K562 (cell line): ENCODE measurements around the gene LTBP1. TPM values are rescaled to one million over a fixed set of nuclear protein-coding genes. Genes with fewer than 3 reads are reported as not detected.

Experiments used
- ATAC-seq: fragments of 200-7000 bp; cut with Tn5 transposase; 3 replicates; pipeline ENCODE4 v1.9.1; 2020; ENCODE audit warnings: moderate library complexity
- BruUV-seq: library from RNA; stranded (reverse); fragments of 400-500 nt; replicated peaks from 2 replicates; lab custom pipeline; 2021; lab: Mats Ljungman, UMichigan
- CTCF ChIA-PET: fragments of 300-600 bp; formaldehyde crosslinking; extraction: SDS; loops from one replicate; lab custom pipeline; 2021; ENCODE audit warnings: low intra/inter-chr PET ratio; lab: Yijun Ruan, JAX
- POLR2A ChIA-PET: fragments of 300-600, 350-650 bp; sonication (Branson Sonifier 250); formaldehyde crosslinking; extraction: SDS; loops from one replicate; lab custom pipeline; 2021; ENCODE audit warnings: antibody characterized with exemption, inconsistent platforms; lab: Yijun Ruan, JAX
- DNase-seq, 4 experiments: peaks; one replicate each; pipeline versions ENCODE4 v3.0.0 to v3.0.0-alpha.2; 2011 to 2018; ENCODE audit warnings: low spot score in 3 of 4, mixed read lengths in 3 of 4; ENCODE audit errors: extremely low read depth in 1 of 4
- FAIRE-seq: peaks from 2 replicates; lab custom pipeline; 2011; peaks lifted over from hg19 to GRCh38; lab: Jason Lieb, UNC
- H2AFZ ChIP-seq: 2 replicates; pipeline ENCODE4 v1.6.0; 2011; ENCODE audit warnings: low read depth, low read length, control low read depth, inconsistent platforms
- H3K27ac ChIP-seq: fragments of 200-600 bp; 3 replicates; pipeline ENCODE4 v1.8.0; 2011; ENCODE audit warnings: low read depth, mild to moderate bottlenecking, control low read depth, inconsistent platforms, low read length, moderate library complexity, mixed read lengths; ENCODE audit errors: extremely low read depth
- H3K27me3 ChIP-seq, 2 experiments: fragments of 300-600 bp in 1 of 2; 2 replicates in 1 of 2; 3 replicates in 1 of 2; pipeline versions ENCODE4 v1.6.0 to v1.8.0; 2011; ENCODE audit warnings: inconsistent platforms in 2 of 2, low read length in 2 of 2, mild to moderate bottlenecking in 1 of 2, mixed read lengths in 1 of 2, moderate library complexity in 1 of 2; ENCODE audit not compliant: control insufficient read depth in 2 of 2, insufficient read depth in 2 of 2
- H3K36me3 ChIP-seq: fragments of 300-600 bp; 3 replicates; pipeline ENCODE4 v1.8.0; 2011; ENCODE audit warnings: mild to moderate bottlenecking, low read length, inconsistent platforms; ENCODE audit not compliant: control insufficient read depth, insufficient read depth
- H3K4me1 ChIP-seq, 2 experiments: fragments of 200-600 bp in 1 of 2; replicated peaks in 1 of 2; 2 replicates in 1 of 2; 3 replicates in 1 of 2; pipeline versions ENCODE4 v1.5.1 to v1.8.0; 2011; ENCODE audit warnings: inconsistent platforms in 2 of 2, low read length in 2 of 2, mild to moderate bottlenecking in 1 of 2, mixed read lengths in 1 of 2, moderate library complexity in 1 of 2; ENCODE audit not compliant: control insufficient read depth in 2 of 2, insufficient read depth in 2 of 2
- H3K4me2 ChIP-seq: 2 replicates; pipeline ENCODE4 v1.6.1; 2011; ENCODE audit warnings: low read length, control low read depth, inconsistent platforms, mixed read lengths; ENCODE audit not compliant: insufficient read depth
- H3K4me3 ChIP-seq: fragments of 200-600 bp; sonication (generic), shearing (Covaris generic); 2 replicates; pipeline ENCODE4 v1.5.1; 2016; ENCODE audit warnings: control low read depth, inconsistent platforms
- H3K79me2 ChIP-seq: fragments of 200-600 bp; 3 replicates; pipeline ENCODE4 v1.8.0; 2011; ENCODE audit warnings: low read length, inconsistent platforms; ENCODE audit not compliant: control insufficient read depth, insufficient read depth
- H3K9ac ChIP-seq, 2 experiments: 2 replicates each; pipeline versions ENCODE4 v1.6.0 to v1.6.1; 2011; ENCODE audit warnings: low read depth in 2 of 2, low read length in 2 of 2, control low read depth in 1 of 2, inconsistent platforms in 1 of 2, mild to moderate bottlenecking in 1 of 2, mixed read lengths in 1 of 2; ENCODE audit not compliant: insufficient read depth in 1 of 2
- H3K9me1 ChIP-seq: one replicate; pipeline ENCODE4 v1.6.0; 2011; ENCODE audit warnings: inconsistent platforms, mild to moderate bottlenecking, low read length, moderate library complexity; ENCODE audit not compliant: control insufficient read depth, insufficient read depth
- H3K9me3 ChIP-seq: replicated peaks from 2 replicates; pipeline ENCODE4 v1.5.1; 2011; ENCODE audit warnings: low read depth, low read length, inconsistent platforms; ENCODE audit not compliant: control insufficient read depth, insufficient read depth
- H4K20me1 ChIP-seq: replicated peaks from 2 replicates; pipeline ENCODE4 v1.6.1; 2011; ENCODE audit warnings: low read length, inconsistent platforms, mixed read lengths; ENCODE audit not compliant: control insufficient read depth, insufficient read depth
- ARNT ChIP-seq, 2 experiments: fragments of 450-650 bp; IDR thresholded peaks; 2 replicates each; pipeline ENCODE4 v1.6.1; 2016; ENCODE audit warnings: mild to moderate bottlenecking in 1 of 2
- MBD2 ChIP-seq: sonication (generic); IDR thresholded peaks from 2 replicates; pipeline ENCODE4 v1.6.1; 2016; ENCODE audit warnings: low read depth, borderline replicate concordance
- MEF2A ChIP-seq: IDR thresholded peaks from 2 replicates; pipeline ENCODE4 v1.6.1; 2011; ENCODE audit warnings: low read depth, mild to moderate bottlenecking, low read length, moderate library complexity; ENCODE audit not compliant: control insufficient read depth
- NFE2 ChIP-seq: IDR thresholded peaks from 2 replicates; pipeline ENCODE4 v1.6.1; 2014; ENCODE audit warnings: antibody characterized with exemption, low read depth
- NRF1 ChIP-seq, 2 experiments: fragments of 450-650 bp; IDR thresholded peaks in 1 of 2; conservative IDR thresholded peaks in 1 of 2; 2 replicates each; pipeline ENCODE4 v1.6.1; 2014; ENCODE audit warnings: mild to moderate bottlenecking in 2 of 2
- SMAD2 ChIP-seq: fragments of 150-350 bp; IDR thresholded peaks from 2 replicates; pipeline ENCODE4 v1.6.1; 2014; ENCODE audit warnings: low read depth, mild to moderate bottlenecking, low read length
- SMAD4 ChIP-seq: fragments of 250-450 bp; sonication (Bioruptor Pico); conservative IDR thresholded peaks from 2 replicates; pipeline ENCODE4 v1.8.0; 2021; ENCODE audit warnings: inconsistent platforms, mild to moderate bottlenecking, moderate library complexity
- TCFL5 ChIP-seq: fragments of 250-450 bp; sonication (Bioruptor Pico); conservative IDR thresholded peaks from 2 replicates; pipeline ENCODE4 v1.6.1; 2021; ENCODE audit warnings: mild to moderate bottlenecking, moderate library complexity, matching md5 sums
- ZNF76 ChIP-seq: fragments of 250-450 bp; sonication (Bioruptor Pico); IDR thresholded peaks from 2 replicates; pipeline ENCODE4 v1.4.0; 2020; ENCODE audit warnings: mild to moderate bottlenecking, moderate library complexity, borderline replicate concordance
- ZNF780A ChIP-seq: fragments of 250-450 bp; sonication (Bioruptor Pico); IDR thresholded peaks from 2 replicates; pipeline ENCODE4 v1.5.0; 2021; ENCODE audit warnings: mild to moderate bottlenecking
- in situ Hi-C: fragments of 300-500 bp; cut with MboI; formaldehyde crosslinking; loops from 4 replicates; pipeline ENCODE4 v1.15.0; 2018; ENCODE audit warnings: inconsistent platforms, mixed read lengths
- intact Hi-C: fragments of 100-400 bp; cut with micrococcal nuclease; formaldehyde crosslinking; loops from 2 replicates; pipeline ENCODE4 v1.14.2; 2022
- polyA plus RNA-seq, 8 experiments: library from polyadenylated mRNA; depleted of rRNA in 4 of 8; stranded (reverse) in 5 of 8; unstranded in 3 of 8; fragments of >200 nt; fragmentation: Nextera tagmentation in 2 of 8; fragmentation: Illumina TruSeq in 1 of 8; extraction: Ambion mirVana in 2 of 8; extraction: Trizol in 1 of 8; gene quantifications; 2 replicates each; pipeline versions ENCODE4 v1.2.1 to v1.2.3, GENCODE V29; 2011 to 2014; ENCODE audit warnings: inconsistent platforms in 1 of 8, missing spikeins in 1 of 8
- total RNA-seq, 7 experiments: library from RNA; depleted of rRNA in 6 of 7; stranded (reverse); fragments of >200 nt in 6 of 7; fragmentation: Illumina TruSeq in 2 of 7; extraction: Trizol in 2 of 7; gene quantifications; 2 replicates each; pipeline versions ENCODE4 v1.2.1 to v1.2.3, GENCODE V29; 2011 to 2021; ENCODE audit warnings: low replicate concordance in 1 of 7
- TF ChIP-seq, protein P1 (sequence below): IDR thresholded peaks from 2 replicates; pipeline ENCODE4 v1.6.1; 2016; ENCODE audit warnings: missing genetic modification characterization, missing compliant biosample characterization
- TF ChIP-seq, protein P2 (sequence below): fragments of 450-650 bp; IDR thresholded peaks from 2 replicates; pipeline ENCODE4 v1.6.1; 2016; ENCODE audit warnings: mild to moderate bottlenecking, moderate library complexity

The LTBP1 gene
- total and polyA plus RNA-seq, 9 of the 15 experiments (the other 6 are each of a cell fraction or from before 2014, with no cell fraction given) = 3.6 to 16.4 (median 8.5) TPM

DNA sequence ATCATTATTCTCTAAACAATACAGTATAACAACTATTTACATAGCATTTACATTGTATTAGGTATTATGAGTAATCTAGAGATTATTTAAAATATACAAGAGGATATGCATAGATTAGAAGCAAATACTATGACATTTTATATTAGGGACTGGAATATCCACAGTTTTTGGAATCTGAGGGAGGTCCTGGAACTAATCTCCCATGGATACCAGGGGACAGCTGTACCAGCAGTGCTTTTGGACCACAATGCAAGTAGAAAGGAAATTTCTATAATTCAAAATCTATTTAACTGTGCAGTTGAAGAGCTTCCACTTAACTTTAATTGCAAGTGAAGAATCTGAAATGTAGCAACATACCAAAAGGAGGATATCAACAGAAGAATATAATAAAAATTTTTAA is 120.8 kb downstream of the LTBP1 start:
- intact Hi-C loops (no loop called here), in situ Hi-C loops (no loop called here)
- no TSS peak for BruUV-seq
- ATAC-seq (no peak), FAIRE-seq (no peak), DNase-seq (no peak)
- no peaks in the 10 kb centered on the region for H3K27me3 ChIP-seq
- CTCF ChIA-PET = no interaction called here
- no peaks in the 10 kb centered on the region for H3K9me3 ChIP-seq
- no peak overlapping the region for H2AFZ ChIP-seq
- H3K36me3 ChIP-seq = no peaks in the 10 kb centered on the region
- peaks cover 0 to 14% of the 10 kb centered on the region in 2 experiments; a peak in 3 of 5 replicates for H3K4me1 ChIP-seq
- no peak overlapping the region for H3K9ac ChIP-seq
- no peak overlapping the region for H3K4me2 ChIP-seq
- POLR2A ChIA-PET = interaction anchor here (0.7 kb wide), 2 partner anchors 23 to 264 kb away, joined by 3 read pairs; no protein-coding TSS in a partner anchor
- H4K20me1 ChIP-seq = no peaks in the 10 kb centered on the region
- no peaks in the 10 kb centered on the region for H3K79me2 ChIP-seq
- no peak overlapping the region for H3K27ac ChIP-seq
- H3K9me1 ChIP-seq = no peaks in the 10 kb centered on the region
- H3K4me3 ChIP-seq = no peak overlapping the region
- TF ChIP-seq, protein P1, sequence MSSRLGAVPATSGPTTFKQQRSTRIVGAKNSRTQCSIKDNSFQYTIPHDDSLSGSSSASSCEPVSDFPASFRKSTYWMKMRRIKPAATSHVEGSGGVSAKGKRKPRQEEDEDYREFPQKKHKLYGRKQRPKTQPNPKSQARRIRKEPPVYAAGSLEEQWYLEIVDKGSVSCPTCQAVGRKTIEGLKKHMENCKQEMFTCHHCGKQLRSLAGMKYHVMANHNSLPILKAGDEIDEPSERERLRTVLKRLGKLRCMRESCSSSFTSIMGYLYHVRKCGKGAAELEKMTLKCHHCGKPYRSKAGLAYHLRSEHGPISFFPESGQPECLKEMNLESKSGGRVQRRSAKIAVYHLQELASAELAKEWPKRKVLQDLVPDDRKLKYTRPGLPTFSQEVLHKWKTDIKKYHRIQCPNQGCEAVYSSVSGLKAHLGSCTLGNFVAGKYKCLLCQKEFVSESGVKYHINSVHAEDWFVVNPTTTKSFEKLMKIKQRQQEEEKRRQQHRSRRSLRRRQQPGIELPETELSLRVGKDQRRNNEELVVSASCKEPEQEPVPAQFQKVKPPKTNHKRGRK (tag) = no peak
- TF ChIP-seq MBD2 = no peak
- TF ChIP-seq MEF2A = no peak
- TF ChIP-seq, protein P2, sequence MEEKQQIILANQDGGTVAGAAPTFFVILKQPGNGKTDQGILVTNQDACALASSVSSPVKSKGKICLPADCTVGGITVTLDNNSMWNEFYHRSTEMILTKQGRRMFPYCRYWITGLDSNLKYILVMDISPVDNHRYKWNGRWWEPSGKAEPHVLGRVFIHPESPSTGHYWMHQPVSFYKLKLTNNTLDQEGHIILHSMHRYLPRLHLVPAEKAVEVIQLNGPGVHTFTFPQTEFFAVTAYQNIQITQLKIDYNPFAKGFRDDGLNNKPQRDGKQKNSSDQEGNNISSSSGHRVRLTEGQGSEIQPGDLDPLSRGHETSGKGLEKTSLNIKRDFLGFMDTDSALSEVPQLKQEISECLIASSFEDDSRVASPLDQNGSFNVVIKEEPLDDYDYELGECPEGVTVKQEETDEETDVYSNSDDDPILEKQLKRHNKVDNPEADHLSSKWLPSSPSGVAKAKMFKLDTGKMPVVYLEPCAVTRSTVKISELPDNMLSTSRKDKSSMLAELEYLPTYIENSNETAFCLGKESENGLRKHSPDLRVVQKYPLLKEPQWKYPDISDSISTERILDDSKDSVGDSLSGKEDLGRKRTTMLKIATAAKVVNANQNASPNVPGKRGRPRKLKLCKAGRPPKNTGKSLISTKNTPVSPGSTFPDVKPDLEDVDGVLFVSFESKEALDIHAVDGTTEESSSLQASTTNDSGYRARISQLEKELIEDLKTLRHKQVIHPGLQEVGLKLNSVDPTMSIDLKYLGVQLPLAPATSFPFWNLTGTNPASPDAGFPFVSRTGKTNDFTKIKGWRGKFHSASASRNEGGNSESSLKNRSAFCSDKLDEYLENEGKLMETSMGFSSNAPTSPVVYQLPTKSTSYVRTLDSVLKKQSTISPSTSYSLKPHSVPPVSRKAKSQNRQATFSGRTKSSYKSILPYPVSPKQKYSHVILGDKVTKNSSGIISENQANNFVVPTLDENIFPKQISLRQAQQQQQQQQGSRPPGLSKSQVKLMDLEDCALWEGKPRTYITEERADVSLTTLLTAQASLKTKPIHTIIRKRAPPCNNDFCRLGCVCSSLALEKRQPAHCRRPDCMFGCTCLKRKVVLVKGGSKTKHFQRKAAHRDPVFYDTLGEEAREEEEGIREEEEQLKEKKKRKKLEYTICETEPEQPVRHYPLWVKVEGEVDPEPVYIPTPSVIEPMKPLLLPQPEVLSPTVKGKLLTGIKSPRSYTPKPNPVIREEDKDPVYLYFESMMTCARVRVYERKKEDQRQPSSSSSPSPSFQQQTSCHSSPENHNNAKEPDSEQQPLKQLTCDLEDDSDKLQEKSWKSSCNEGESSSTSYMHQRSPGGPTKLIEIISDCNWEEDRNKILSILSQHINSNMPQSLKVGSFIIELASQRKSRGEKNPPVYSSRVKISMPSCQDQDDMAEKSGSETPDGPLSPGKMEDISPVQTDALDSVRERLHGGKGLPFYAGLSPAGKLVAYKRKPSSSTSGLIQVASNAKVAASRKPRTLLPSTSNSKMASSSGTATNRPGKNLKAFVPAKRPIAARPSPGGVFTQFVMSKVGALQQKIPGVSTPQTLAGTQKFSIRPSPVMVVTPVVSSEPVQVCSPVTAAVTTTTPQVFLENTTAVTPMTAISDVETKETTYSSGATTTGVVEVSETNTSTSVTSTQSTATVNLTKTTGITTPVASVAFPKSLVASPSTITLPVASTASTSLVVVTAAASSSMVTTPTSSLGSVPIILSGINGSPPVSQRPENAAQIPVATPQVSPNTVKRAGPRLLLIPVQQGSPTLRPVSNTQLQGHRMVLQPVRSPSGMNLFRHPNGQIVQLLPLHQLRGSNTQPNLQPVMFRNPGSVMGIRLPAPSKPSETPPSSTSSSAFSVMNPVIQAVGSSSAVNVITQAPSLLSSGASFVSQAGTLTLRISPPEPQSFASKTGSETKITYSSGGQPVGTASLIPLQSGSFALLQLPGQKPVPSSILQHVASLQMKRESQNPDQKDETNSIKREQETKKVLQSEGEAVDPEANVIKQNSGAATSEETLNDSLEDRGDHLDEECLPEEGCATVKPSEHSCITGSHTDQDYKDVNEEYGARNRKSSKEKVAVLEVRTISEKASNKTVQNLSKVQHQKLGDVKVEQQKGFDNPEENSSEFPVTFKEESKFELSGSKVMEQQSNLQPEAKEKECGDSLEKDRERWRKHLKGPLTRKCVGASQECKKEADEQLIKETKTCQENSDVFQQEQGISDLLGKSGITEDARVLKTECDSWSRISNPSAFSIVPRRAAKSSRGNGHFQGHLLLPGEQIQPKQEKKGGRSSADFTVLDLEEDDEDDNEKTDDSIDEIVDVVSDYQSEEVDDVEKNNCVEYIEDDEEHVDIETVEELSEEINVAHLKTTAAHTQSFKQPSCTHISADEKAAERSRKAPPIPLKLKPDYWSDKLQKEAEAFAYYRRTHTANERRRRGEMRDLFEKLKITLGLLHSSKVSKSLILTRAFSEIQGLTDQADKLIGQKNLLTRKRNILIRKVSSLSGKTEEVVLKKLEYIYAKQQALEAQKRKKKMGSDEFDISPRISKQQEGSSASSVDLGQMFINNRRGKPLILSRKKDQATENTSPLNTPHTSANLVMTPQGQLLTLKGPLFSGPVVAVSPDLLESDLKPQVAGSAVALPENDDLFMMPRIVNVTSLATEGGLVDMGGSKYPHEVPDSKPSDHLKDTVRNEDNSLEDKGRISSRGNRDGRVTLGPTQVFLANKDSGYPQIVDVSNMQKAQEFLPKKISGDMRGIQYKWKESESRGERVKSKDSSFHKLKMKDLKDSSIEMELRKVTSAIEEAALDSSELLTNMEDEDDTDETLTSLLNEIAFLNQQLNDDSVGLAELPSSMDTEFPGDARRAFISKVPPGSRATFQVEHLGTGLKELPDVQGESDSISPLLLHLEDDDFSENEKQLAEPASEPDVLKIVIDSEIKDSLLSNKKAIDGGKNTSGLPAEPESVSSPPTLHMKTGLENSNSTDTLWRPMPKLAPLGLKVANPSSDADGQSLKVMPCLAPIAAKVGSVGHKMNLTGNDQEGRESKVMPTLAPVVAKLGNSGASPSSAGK = no peak
- no peak for TF ChIP-seq SMAD2
- no peak for TF ChIP-seq NRF1 (conservative IDR thresholded peaks at IDR 0.05 in 1 of 2, IDR thresholded peaks at IDR 0.05 in 1 of 2)
- TF ChIP-seq ZNF780A (CRISPR knock-in tag) = no peak
- TF ChIP-seq NFE2 = no peak
- TF ChIP-seq ARNT (IDR thresholded peaks at IDR 0.05) = no peak
- no peak for TF ChIP-seq SMAD4 (CRISPR knock-in tag)
- no peak for TF ChIP-seq TCFL5 (CRISPR knock-in tag)
- no peak for TF ChIP-seq ZNF76 (CRISPR knock-in tag)
